HepG2 (cell line): ENCODE data around the gene ZNF813. TPM values are rescaled to one million over a fixed set of nuclear protein-coding genes. Genes with fewer than 3 reads are reported as not detected.

Experiments used
- ATAD3A ChIP-seq: sonication (generic); formaldehyde crosslinking; IDR thresholded peaks from 2 replicates; pipeline ENCODE4 v1.4.0; 2020; ENCODE audit warnings: missing genetic modification reagents
- CREB1 ChIP-seq, 2 experiments: fragments of 450-650 bp in 1 of 2; IDR thresholded peaks; 2 replicates each; pipeline ENCODE4 v1.6.1; 2016 to 2017; ENCODE audit warnings: control low read depth in 1 of 2, mild to moderate bottlenecking in 1 of 2, missing compliant biosample characterization in 1 of 2, missing genetic modification characterization in 1 of 2
- IRF1 ChIP-seq: sonication (generic); formaldehyde crosslinking; IDR thresholded peaks from 2 replicates; pipeline ENCODE4 v1.4.0; 2020; ENCODE audit warnings: low read depth, mild to moderate bottlenecking, missing genetic modification reagents
- PLSCR1 ChIP-seq: sonication (generic); formaldehyde crosslinking; IDR thresholded peaks from 2 replicates; pipeline ENCODE4 v1.5.0; 2020; ENCODE audit warnings: missing genetic modification reagents, mild to moderate bottlenecking, borderline replicate concordance
- ZNF10 ChIP-seq: sonication (generic); formaldehyde crosslinking; IDR thresholded peaks from 2 replicates; pipeline ENCODE4 v1.4.0; 2020; ENCODE audit warnings: mild to moderate bottlenecking, low read depth, missing genetic modification reagents, borderline replicate concordance
- ZNF280B ChIP-seq: sonication (generic); formaldehyde crosslinking; IDR thresholded peaks from 2 replicates; pipeline ENCODE4 v1.5.0; 2020; ENCODE audit warnings: missing genetic modification reagents, mild to moderate bottlenecking, borderline replicate concordance
- ZNF318 ChIP-seq: sonication (generic); formaldehyde crosslinking; IDR thresholded peaks from 2 replicates; pipeline ENCODE4 v1.4.0; 2020; ENCODE audit warnings: mild to moderate bottlenecking, missing genetic modification reagents
- ZNF609 ChIP-seq: sonication (generic); formaldehyde crosslinking; IDR thresholded peaks from 2 replicates; pipeline ENCODE4 v1.4.0; 2020; ENCODE audit warnings: mild to moderate bottlenecking, missing genetic modification reagents, borderline replicate concordance
- ZNF777 ChIP-seq: sonication (generic); formaldehyde crosslinking; IDR thresholded peaks from 2 replicates; pipeline ENCODE4 v1.4.0; 2020; ENCODE audit warnings: missing genetic modification reagents
- polyA plus RNA-seq, 8 experiments: library from polyadenylated mRNA; depleted of rRNA in 3 of 8; stranded (reverse) in 7 of 8; unstranded in 1 of 8; fragments of >200 nt; fragmentation: Illumina TruSeq in 4 of 8; extraction: Trizol in 4 of 8; gene quantifications; 2 replicates each; pipeline versions ENCODE4 v1.2.1 to v1.2.3, GENCODE V29; 2011 to 2016; ENCODE audit warnings: low read depth in 4 of 8, missing spikeins in 1 of 8, mixed read lengths in 1 of 8; ENCODE audit not compliant: insufficient read depth in 1 of 8
- total RNA-seq, 5 experiments: library from RNA; depleted of rRNA; stranded (reverse); fragments of >200 nt; fragmentation: Illumina TruSeq; extraction: Trizol; gene quantifications; 2 replicates each; pipeline ENCODE4 v1.2.3, GENCODE V29; 2016; ENCODE audit warnings: low read depth in 1 of 5

Gene ZNF813
- total and polyA plus RNA-seq, 2 of the 13 experiments (the other 11 are each of a cell fraction or from before 2014, with no cell fraction given): 2.1 to 8.9 TPM

- TF ChIP-seq ZNF318 (CRISPR knock-in tag) (no peak), ZNF10 (CRISPR knock-in tag) (no peak), ZNF280B (peak; percentile 15; the same call in 1 of the 2 replicates), IRF1 (CRISPR knock-in tag) (no peak), ZNF609 (CRISPR knock-in tag) (peak; percentile 23; the same call in 1 of the 2 replicates), ATAD3A (CRISPR knock-in tag) (no peak; the same call in 1 of the 2 replicates), CREB1 (IDR thresholded peaks at IDR 0.05) (peak; percentile 79), CREB1 (CRISPR knock-in tag; IDR thresholded peaks at IDR 0.05) (no peak), ZNF777 (CRISPR knock-in tag) (peak; percentile 93), PLSCR1 (CRISPR knock-in tag) (peak; percentile 72; the same call in 1 of the 2 replicates)
Observed at GRCh38 chr19:53537521-53538377, 70.2 kb downstream of the ZNF813 start, which contains the start of gene ZNF331 (continued).
